ENCODE measurements around the gene RIPK3. TPM values are rescaled to one million over a fixed set of nuclear protein-coding genes. Genes with fewer than 3 reads are reported as not detected.

RIPK3 gene
- total and polyA plus RNA-seq, 2 experiments from 2014 or later = 4.8 to 7.0 TPM

DNA sequence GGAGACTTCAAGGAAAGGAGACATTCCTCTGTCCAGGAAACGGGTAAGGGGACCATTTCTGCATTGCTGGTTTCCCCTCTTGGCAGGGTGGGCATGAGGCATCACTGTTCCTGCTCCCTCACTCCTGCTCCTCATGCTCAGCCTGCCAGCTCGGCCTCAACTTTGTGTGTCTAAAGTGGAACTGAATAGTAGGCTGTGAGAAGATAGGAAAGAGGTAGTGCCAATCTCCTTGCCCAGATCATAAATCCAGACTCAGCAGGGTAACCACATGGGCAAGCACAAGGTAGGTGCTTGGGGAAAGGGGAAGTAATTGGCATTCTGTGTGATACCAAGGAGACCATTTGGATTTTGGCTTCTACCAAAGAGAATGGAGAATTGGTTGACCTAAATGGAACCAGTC is 25.9 kb downstream of the RIPK3 start:
- Histone ChIP-seq H4K20me1 (ENCODE audit: insufficient read depth, poor library complexity, severe bottlenecking) (no peaks in the 10 kb centered on the region), H3K27ac (no peak overlapping the region), H3K9me2 (replicated peaks; ENCODE audit: insufficient read depth) (no peaks in the 10 kb centered on the region), H3K4me3 (no peak overlapping the region), H3K27me3 (no peaks in the 10 kb centered on the region), H3K36me3 (replicated peaks; ENCODE audit: insufficient read depth, low read depth) (no peaks in the 10 kb centered on the region), H2AFZ (no peak overlapping the region), H3K4me2 (no peak overlapping the region), H3K4me1 (ENCODE audit: insufficient read depth) (no peaks in the 10 kb centered on the region), H3K9me3 (ENCODE audit: low read depth) (no peaks in the 10 kb centered on the region), H3K79me2 (no peaks in the 10 kb centered on the region)
- DNase-seq (ENCODE audit: low spot score) = no peak
- TF ChIP-seq CTCF (IDR thresholded peaks at IDR 0.05; ENCODE audit: poor library complexity) (no peak), EZH2 (IDR thresholded peaks at IDR 0.05; ENCODE audit: borderline replicate concordance) (no peak), EZH2phosphoT487 (IDR thresholded peaks at IDR 0.05; ENCODE audit: low read depth, severe bottlenecking, unreplicated experiment) (no peak)
- WGBS (ENCODE audit: low lambda C conversion rate, missing lambda C conversion rate) = 84% methylated on average over 2 of the region's 2 CpGs

- no peaks in the 10 kb centered on the region for H3K79me2 ChIP-seq
- H2AFZ ChIP-seq = no peak overlapping the region
- H3K27ac ChIP-seq = no peak overlapping the region
- no peaks in the 10 kb centered on the region for H3K27me3 ChIP-seq
- peaks cover 5% of the 10 kb centered on the region for H3K4me1 ChIP-seq (ENCODE audit: insufficient read depth)
- H3K36me3 ChIP-seq (replicated peaks; ENCODE audit: insufficient read depth, low read depth) = no peaks in the 10 kb centered on the region
- 90% methylated on average over 9 of the region's 9 CpGs for WGBS (ENCODE audit: low lambda C conversion rate, missing lambda C conversion rate)
- H3K9me3 ChIP-seq (ENCODE audit: low read depth) = no peaks in the 10 kb centered on the region
- no peak for TF ChIP-seq EZH2phosphoT487 (IDR thresholded peaks at IDR 0.05; ENCODE audit: low read depth, severe bottlenecking, unreplicated experiment)
- no peak for TF ChIP-seq CTCF (IDR thresholded peaks at IDR 0.05; ENCODE audit: poor library complexity)
- TF ChIP-seq EZH2 (IDR thresholded peaks at IDR 0.05; ENCODE audit: borderline replicate concordance) = no peak
- no peaks in the 10 kb centered on the region for H3K9me2 ChIP-seq (replicated peaks; ENCODE audit: insufficient read depth)
- no peak overlapping the region for H3K4me3 ChIP-seq
- no peaks in the 10 kb centered on the region for H4K20me1 ChIP-seq (ENCODE audit: insufficient read depth, poor library complexity, severe bottlenecking)
- no peak overlapping the region for H3K4me2 ChIP-seq
- no peak for DNase-seq (ENCODE audit: low spot score)
Observed at GRCh38 chr14:24312736-24313507, 26.9 kb downstream of the RIPK3 start.

DNA sequence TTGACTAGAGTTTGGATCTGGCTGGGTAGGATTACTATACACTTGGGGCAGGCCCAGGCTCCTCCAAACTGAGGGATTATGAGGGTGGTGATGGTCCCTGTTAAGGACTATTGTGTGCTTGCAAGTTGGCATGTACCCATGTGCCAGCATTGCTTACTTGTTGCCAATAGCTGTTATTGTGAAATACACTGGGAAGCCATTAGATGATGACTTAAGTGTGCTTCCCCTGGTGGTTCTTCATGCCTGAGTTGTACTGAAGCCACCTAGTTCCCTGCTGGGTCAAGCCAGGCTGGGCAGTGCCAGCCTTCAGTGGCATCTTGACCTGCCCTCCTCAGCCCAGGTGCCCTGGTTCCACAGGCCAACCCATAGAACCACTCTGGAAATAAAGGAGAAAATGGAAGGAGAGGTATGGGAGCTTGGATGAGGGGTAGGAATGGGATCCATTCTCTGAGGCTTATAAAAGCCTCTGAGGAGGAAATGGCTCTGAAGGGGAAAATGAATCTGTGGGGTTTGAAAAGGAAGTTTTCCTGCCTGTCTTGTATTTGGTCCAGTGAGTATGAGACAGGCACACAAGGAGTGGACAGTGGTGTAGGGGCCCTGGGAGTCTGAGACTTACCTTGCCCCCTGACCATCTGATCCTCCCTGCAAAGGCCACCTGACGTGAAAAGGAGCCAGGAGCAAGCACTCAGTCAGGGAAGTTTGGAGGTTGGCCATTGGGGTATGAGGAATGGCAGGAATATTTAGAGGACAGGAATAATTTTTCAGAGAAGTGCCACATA is 27.8 kb downstream of the RIPK3 start:
- WGBS (ENCODE audit: low lambda C conversion rate, missing lambda C conversion rate) = 91% methylated on average over 1 of the region's 1 CpG
- Histone ChIP-seq H3K4me1 (ENCODE audit: insufficient read depth) (peaks cover 5% of the 10 kb centered on the region), H3K4me2 (no peak overlapping the region), H3K9me3 (ENCODE audit: low read depth) (no peaks in the 10 kb centered on the region), H3K79me2 (no peaks in the 10 kb centered on the region), H3K27ac (no peak overlapping the region), H3K36me3 (replicated peaks; ENCODE audit: insufficient read depth, low read depth) (no peaks in the 10 kb centered on the region), H3K4me3 (no peak overlapping the region), H3K9me2 (replicated peaks; ENCODE audit: insufficient read depth) (no peaks in the 10 kb centered on the region), H4K20me1 (ENCODE audit: insufficient read depth, poor library complexity, severe bottlenecking) (no peaks in the 10 kb centered on the region), H3K27me3 (no peaks in the 10 kb centered on the region), H2AFZ (no peak overlapping the region)
- TF ChIP-seq EZH2 (IDR thresholded peaks at IDR 0.05; ENCODE audit: borderline replicate concordance) = no peak
- TF ChIP-seq EZH2phosphoT487 (IDR thresholded peaks at IDR 0.05; ENCODE audit: low read depth, severe bottlenecking, unreplicated experiment) = no peak
- no peak for TF ChIP-seq CTCF (IDR thresholded peaks at IDR 0.05; ENCODE audit: poor library complexity)
- no peak for DNase-seq (ENCODE audit: low spot score)
